Neural cell (in vitro differentiated cells): ENCODE measurements around the gene ZNF117. TPM values are rescaled to one million over a fixed set of nuclear protein-coding genes. Genes with fewer than 3 reads are reported as not detected.

Experiments
- polyA plus RNA-seq: library from polyadenylated mRNA; depleted of rRNA; stranded (reverse); fragments of >200 nt; gene quantifications from 2 replicates; pipeline ENCODE4 v1.2.3, GENCODE V29; 2014
- small RNA-seq, 3 experiments: library from RNA; depleted of rRNA; stranded (forward); fragments of <200 nt; gene quantifications; one replicate each; pipeline ENCODE3, GENCODE V24; 2012

Gene ZNF117
- polyA plus RNA-seq, 1 donor from 2014 or later, result 112 TPM

Small RNA genes lying within 50 kb of the gene (small RNA-seq; reads per million reads assigned to genes)
- 0 reads per million in 3 experiments for gene RNU6-1229P

Other genes starting within 250 kb of the ZNF117 start
- gene ZNF138, start 196.6 kb downstream of the ZNF117 start, polyA plus RNA-seq, result 40.2 and 50.4 TPM in 2 replicates
- 19.4 and 21.7 TPM in 2 replicates for gene ZNF273, start 87.8 kb downstream of the ZNF117 start, polyA plus RNA-seq
- gene ERV3-1, start 15.7 kb upstream of the ZNF117 start, polyA plus RNA-seq, result 48.5 and 53.4 TPM in 2 replicates